Colonic mucosa (tissue), 4 donors: ENCODE results near the gene THAP11. TPM values are rescaled to one million over a fixed set of nuclear protein-coding genes. Genes with fewer than 3 reads are reported as not detected.

Experiments used
- DNase-seq: peaks from one replicate; pipeline ENCODE4 v3.0.0-alpha.2; 2020
- H3K27ac ChIP-seq: fragments of 200-600 bp; one replicate; pipeline ENCODE4 v1.8.0; 2021
- H3K27me3 ChIP-seq: fragments of 200-600 bp; one replicate; pipeline ENCODE4 v1.8.0; 2021
- H3K36me3 ChIP-seq: fragments of 200-600 bp; one replicate; pipeline ENCODE4 v1.8.0; 2021
- H3K4me1 ChIP-seq: fragments of 200-600 bp; one replicate; pipeline ENCODE4 v1.8.0; 2021; ENCODE audit warnings: mild to moderate bottlenecking
- H3K4me3 ChIP-seq: fragments of 200-600 bp; one replicate; pipeline ENCODE4 v1.8.0; 2021
- H3K9ac ChIP-seq, 2 donors: one replicate each; pipeline ENCODE4 v1.7.0; 2013; ENCODE audit warnings: control low read depth in 2 of 2, low read depth in 2 of 2, low read length in 2 of 2
- H3K9me3 ChIP-seq: fragments of 200-600 bp; one replicate; pipeline ENCODE4 v1.8.0; 2021
- CTCF ChIP-seq: fragments of 200-600 bp; IDR thresholded peaks from one replicate; pipeline ENCODE4 v1.8.0; 2022; ENCODE audit warnings: antibody characterized with exemption, mild to moderate bottlenecking
- intact Hi-C: fragments of 100-400 bp; cut with DNase I; formaldehyde crosslinking; loops from one replicate; pipeline ENCODE4 v1.14.1; 2022
- total RNA-seq, 2 donors: library from RNA; stranded (reverse); fragmentation: NEBNext Ultra II Directional in 1 of 2; extraction: Animal tissue kit (Norgen Biotek cat#: 25700) in 1 of 2; gene quantifications; one replicate each; pipeline ENCODE4 v1.2.1, GENCODE V29; 2021
- donor health status: healthy.
- donor health status: DM: no; HTN: no; CAD: no.
- donor health status: DM: no; HTN: no; CAD: no.

Gene THAP11
- total RNA-seq, 2 donors from 2014 or later = 22.0 to 33.2 TPM

- Histone ChIP-seq H3K9ac (peak within 1 kb of the TSS; percentile 93 to 97), H3K9me3 (no peaks in the 10 kb centered on the region), H3K4me1 (peaks cover 14% of the 10 kb centered on the region), H3K4me3 (peak within 1 kb of the TSS; percentile 100), H3K27me3 (no peaks in the 10 kb centered on the region), H3K36me3 (peaks cover 12% of the 10 kb centered on the region), H3K27ac (peak within 1 kb of the TSS; percentile 71)
- DNase-seq = peak; percentile 84
- no peak for TF ChIP-seq CTCF
- intact Hi-C loops = no loop called here
Observed at GRCh38 chr16:67872631-67873434, 30.7 kb downstream of the THAP11 start, which contains the start of gene EDC4. EDC4 (plus strand) TSS chr16:67873052; CDS start chr16:67873262, 210 bp downstream.

- Histone ChIP-seq H3K9me3 (no peaks in the 10 kb centered on the region), H3K9ac (peak overlapping the region; percentile 93 to 97), H3K4me3 (peak overlapping the region; percentile 100), H3K27me3 (no peaks in the 10 kb centered on the region), H3K36me3 (peaks cover 20% of the 10 kb centered on the region), H3K27ac (peak overlapping the region; percentile 71), H3K4me1 (peaks cover 14% of the 10 kb centered on the region)
- DNase-seq = peak; percentile 36
- no peak for TF ChIP-seq CTCF
- intact Hi-C loops = no loop called here
Observed at GRCh38 chr16:67873435-67874370, 31.6 kb downstream of the THAP11 start.

GRCh38 chr16:67874372-67874771, 32.3 kb downstream of the THAP11 start:
- Histone ChIP-seq H3K36me3 (peaks cover 22% of the 10 kb centered on the region), H3K27ac (no peak overlapping the region), H3K4me1 (peaks cover 14% of the 10 kb centered on the region), H3K27me3 (no peaks in the 10 kb centered on the region), H3K9me3 (no peaks in the 10 kb centered on the region), H3K4me3 (peak overlapping the region; percentile 100), H3K9ac (peak overlapping the region in 1 of 2 donors; percentile 97)
- TF ChIP-seq CTCF = no peak
- intact Hi-C loops = no loop called here
- DNase-seq = no peak

- intact Hi-C loops = no loop called here
- peaks cover 35% of the 10 kb centered on the region for H3K36me3 ChIP-seq
- peaks cover 14% of the 10 kb centered on the region for H3K4me1 ChIP-seq
- no peak overlapping the region for H3K4me3 ChIP-seq
- no peak overlapping the region for H3K9ac ChIP-seq
- no peaks in the 10 kb centered on the region for H3K9me3 ChIP-seq
- no peak for DNase-seq
- H3K27ac ChIP-seq = no peak overlapping the region
- no peaks in the 10 kb centered on the region for H3K27me3 ChIP-seq
- TF ChIP-seq CTCF = no peak
Observed at GRCh38 chr16:67877064-67877463, 34.9 kb downstream of the THAP11 start.

GRCh38 chr16:67878232-67878631, 36.1 kb downstream of the THAP11 start:
- no peak overlapping the region for H3K4me3 ChIP-seq
- H3K9me3 ChIP-seq = no peaks in the 10 kb centered on the region
- intact Hi-C loops = no loop called here
- peaks cover 11% of the 10 kb centered on the region for H3K4me1 ChIP-seq
- H3K9ac ChIP-seq = no peak overlapping the region
- no peak for DNase-seq
- no peaks in the 10 kb centered on the region for H3K27me3 ChIP-seq
- no peak overlapping the region for H3K27ac ChIP-seq
- H3K36me3 ChIP-seq = peaks cover 35% of the 10 kb centered on the region
- no peak for TF ChIP-seq CTCF
